ENCODE data around the gene S100Z. TPM values are rescaled to one million over a fixed set of nuclear protein-coding genes. Genes with fewer than 3 reads are reported as not detected.
"Not testable (repeated sequence)": the region's sequence is repeated elsewhere in the genome, so short reads cannot be mapped to it uniquely, and the experiment has no call there.

The S100Z gene
- 1 to 10 TPM in 1 of 2 experiments, under 1 TPM in 1; 0.81 to 1.1 TPM for total RNA-seq

- Mint-ChIP-seq H3K4me1 (ENCODE audit: low read depth) (peaks cover 15% of the 10 kb centered on the region), H3K27me3 (ENCODE audit: low read depth) (no peaks in the 10 kb centered on the region), H3K27ac (peak within 1 kb of the TSS; percentile 8), H3K4me3 (peak within 1 kb of the TSS; percentile 34), H3K36me3 (ENCODE audit: low read depth) (no peaks in the 10 kb centered on the region), H3K9me3 (no peaks in the 10 kb centered on the region)
- CTCF ChIA-PET = interaction anchor here (0.5 to 1.2 kb wide), 6 partner anchors 37 to 1441 kb away, joined by 3 to 5 read pairs (median 4); no protein-coding TSS in a partner anchor
- DNase-seq = peak; percentile 73
- intact Hi-C loops (cut with micrococcal nuclease) = loop anchor here (2.0 to 5.0 kb wide), 2 partner anchors 31 to 132 kb away; partner anchors contain the start of genes F2R and F2RL1
These were observed at the start of gene S100Z for GRCh38 chr5:76849419-76850291. S100Z (plus strand) TSS chr5:76850014; CDS start chr5:76875360, 25,346 bp downstream.

- Mint-ChIP-seq H3K9me3 (no peaks in the 10 kb centered on the region), H3K36me3 (ENCODE audit: low read depth) (no peaks in the 10 kb centered on the region), H3K27me3 (ENCODE audit: low read depth) (no peaks in the 10 kb centered on the region), H3K4me3 (no peak overlapping the region), H3K27ac (no peak overlapping the region), H3K4me1 (ENCODE audit: low read depth) (no peaks in the 10 kb centered on the region)
- intact Hi-C loops (cut with micrococcal nuclease) = no loop called here
- CTCF ChIA-PET = interaction anchor here (0.8 kb wide), 1 partner anchor 26 kb away, joined by 3 read pairs; no protein-coding TSS in a partner anchor
- DNase-seq = no peak
These were observed 49.2 kb upstream of the S100Z start for GRCh38 chr5:76800579-76800978.

DNA sequence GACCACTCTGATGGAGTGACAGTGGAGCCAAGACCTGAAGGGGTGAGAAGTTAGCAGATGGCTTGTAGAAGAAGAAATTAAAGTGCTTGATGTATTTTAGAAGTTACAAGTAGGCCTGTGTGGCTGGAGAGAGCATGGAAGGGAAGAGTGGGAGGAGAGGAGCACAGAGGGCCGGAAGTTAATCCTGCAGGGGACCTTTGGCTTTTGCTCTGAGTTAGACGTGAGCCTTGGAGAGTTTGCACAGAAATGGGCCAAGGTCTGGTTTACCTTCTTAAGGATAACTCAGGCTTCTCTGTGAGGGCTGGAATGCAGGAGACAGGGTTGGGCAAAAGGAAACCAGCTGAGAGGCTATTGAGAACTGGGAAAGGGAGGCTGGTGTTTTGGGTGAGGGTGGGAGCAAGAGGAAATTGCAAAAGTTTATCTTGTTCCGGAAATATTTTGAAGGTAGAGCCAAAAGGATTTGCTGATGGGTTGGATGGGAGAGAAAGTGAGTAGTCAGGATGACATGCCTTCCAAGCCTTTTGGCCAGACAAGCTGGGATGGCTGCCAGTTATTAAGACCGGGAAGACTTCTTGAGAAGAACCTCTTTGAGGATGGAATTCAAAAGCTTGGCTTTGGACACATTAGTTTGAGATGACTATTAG is 48.5 kb upstream of the S100Z start:
- Mint-ChIP-seq H3K4me3 (no peak overlapping the region), H3K9me3 (no peaks in the 10 kb centered on the region), H3K27ac (no peak overlapping the region), H3K27me3 (ENCODE audit: low read depth) (no peaks in the 10 kb centered on the region), H3K36me3 (ENCODE audit: low read depth) (no peaks in the 10 kb centered on the region), H3K4me1 (ENCODE audit: low read depth) (no peaks in the 10 kb centered on the region)
- CTCF ChIA-PET = interaction anchor here (0.8 kb wide), 1 partner anchor 27 kb away, joined by 3 read pairs; no protein-coding TSS in a partner anchor
- intact Hi-C loops (cut with micrococcal nuclease) = no loop called here
- DNase-seq = no peak

DNA sequence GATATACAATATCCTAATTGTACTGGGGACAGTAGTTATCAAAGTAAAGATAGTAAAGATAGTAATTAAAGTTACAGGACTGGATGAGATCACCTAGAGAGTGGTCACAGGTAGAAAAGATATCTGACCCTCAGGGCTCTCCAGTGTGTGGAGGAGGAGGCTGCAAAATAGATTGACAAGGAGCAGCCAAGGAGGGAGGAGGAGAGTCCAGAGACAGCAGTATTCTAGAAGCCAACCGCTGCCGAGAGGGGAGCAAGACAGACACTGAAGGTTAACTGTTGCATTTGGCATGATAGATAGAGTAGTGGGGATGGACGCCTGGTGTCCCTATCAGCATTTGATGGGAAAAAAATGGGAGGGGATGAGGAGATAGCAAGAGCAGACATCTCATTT is 48.0 kb upstream of the S100Z start:
- no peak overlapping the region for H3K4me3 Mint-ChIP-seq
- no peaks in the 10 kb centered on the region for H3K4me1 Mint-ChIP-seq (ENCODE audit: low read depth)
- H3K27me3 Mint-ChIP-seq (ENCODE audit: low read depth) = no peaks in the 10 kb centered on the region
- DNase-seq = no peak
- H3K27ac Mint-ChIP-seq = no peak overlapping the region
- intact Hi-C loops (cut with micrococcal nuclease) = no loop called here
- no peaks in the 10 kb centered on the region for H3K9me3 Mint-ChIP-seq
- no peaks in the 10 kb centered on the region for H3K36me3 Mint-ChIP-seq (ENCODE audit: low read depth)
- CTCF ChIA-PET = no interaction called here

DNA sequence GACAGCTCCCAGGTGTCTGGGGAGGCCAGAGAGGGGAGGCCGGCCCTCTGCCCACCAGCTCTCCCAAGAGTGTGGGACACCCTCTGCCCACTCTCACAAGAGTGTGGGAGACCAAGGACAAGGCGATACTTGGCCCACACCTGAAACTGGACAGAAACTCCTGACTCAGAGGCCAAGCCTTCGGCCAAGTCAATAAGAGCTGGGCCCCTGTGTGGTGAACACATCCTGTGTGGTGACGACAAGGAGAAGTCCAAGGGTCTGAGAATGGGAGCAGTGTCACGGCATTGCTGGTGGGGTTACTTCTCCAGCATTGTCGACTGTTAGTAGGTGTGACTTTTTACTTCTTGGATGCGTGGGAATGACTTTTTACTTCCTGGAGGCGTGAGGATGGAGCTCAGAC is 45.5 kb upstream of the S100Z start:
- Mint-ChIP-seq H3K27ac (no peak overlapping the region), H3K36me3 (ENCODE audit: low read depth) (no peaks in the 10 kb centered on the region), H3K9me3 (no peaks in the 10 kb centered on the region), H3K4me3 (no peak overlapping the region), H3K27me3 (ENCODE audit: low read depth) (no peaks in the 10 kb centered on the region), H3K4me1 (ENCODE audit: low read depth) (no peaks in the 10 kb centered on the region)
- no peak for DNase-seq
- intact Hi-C loops (cut with micrococcal nuclease) = no loop called here
- CTCF ChIA-PET = interaction anchor here (0.7 kb wide), 1 partner anchor 322 kb away, joined by 4 read pairs; no protein-coding TSS in a partner anchor

GRCh38 chr5:76805821-76806505 is 43.9 kb upstream of the S100Z start:
- Mint-ChIP-seq H3K27me3 (ENCODE audit: low read depth) (no peaks in the 10 kb centered on the region), H3K4me1 (ENCODE audit: low read depth) (no peaks in the 10 kb centered on the region), H3K9me3 (no peaks in the 10 kb centered on the region), H3K36me3 (ENCODE audit: low read depth) (no peaks in the 10 kb centered on the region), H3K27ac (no peak overlapping the region), H3K4me3 (no peak overlapping the region)
- intact Hi-C loops (cut with micrococcal nuclease) = no loop called here
- DNase-seq = no peak
- CTCF ChIA-PET = interaction anchor here (0.6 to 0.9 kb wide), 2 partner anchors 35 to 540 kb away, joined by 3 to 4 read pairs; no protein-coding TSS in a partner anchor

DNA sequence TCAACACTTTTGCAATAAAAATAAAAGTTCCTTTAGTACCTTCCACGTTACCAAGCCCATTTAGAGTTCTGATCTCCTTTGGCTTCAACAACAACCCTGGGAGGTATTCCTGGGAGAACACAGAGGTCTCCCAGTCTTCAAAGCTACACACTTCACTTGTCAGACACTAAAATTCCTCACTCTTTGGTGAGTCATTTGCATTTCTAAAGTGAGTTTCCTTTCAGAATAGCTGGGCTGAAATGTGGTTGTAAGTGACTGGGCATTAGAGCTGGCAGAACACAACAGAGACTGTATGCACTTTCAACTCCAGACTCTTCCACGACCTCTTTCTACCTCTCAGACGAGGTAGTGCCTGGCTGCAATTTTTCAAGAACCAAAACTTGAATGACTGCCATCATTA is 42.5 kb upstream of the S100Z start:
- no peak for DNase-seq
- no peaks in the 10 kb centered on the region for H3K27me3 Mint-ChIP-seq (ENCODE audit: low read depth)

DNA sequence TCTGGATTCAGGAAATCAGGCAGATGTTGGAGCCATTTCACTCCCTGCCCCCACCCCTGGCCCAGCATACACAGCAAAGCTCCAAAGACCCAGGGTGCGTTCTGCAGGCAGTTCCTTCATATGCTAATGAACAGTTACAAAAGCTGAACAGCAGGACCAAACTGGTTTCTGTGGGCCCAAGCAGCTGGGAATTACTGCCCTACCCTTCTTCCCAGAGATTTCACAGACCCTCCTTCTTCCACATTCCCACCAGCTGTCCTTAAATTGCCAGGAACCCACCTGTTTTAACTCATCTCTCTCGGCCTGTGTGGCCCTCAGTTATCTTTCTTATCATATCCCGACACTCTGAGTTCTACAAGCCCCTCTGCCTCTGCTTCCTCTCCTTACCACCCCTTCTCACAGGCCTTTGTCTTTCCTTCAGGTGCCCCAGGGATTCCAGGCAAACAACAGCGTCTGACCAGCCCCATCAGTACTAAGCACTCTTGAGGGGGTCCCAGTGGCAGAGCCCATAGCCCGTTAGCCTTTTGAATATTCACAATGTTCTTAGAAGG is 41.6 kb upstream of the S100Z start:
- no peaks in the 10 kb centered on the region for H3K27me3 Mint-ChIP-seq (ENCODE audit: low read depth)
- H3K4me1 Mint-ChIP-seq (ENCODE audit: low read depth) = no peaks in the 10 kb centered on the region
- CTCF ChIA-PET = interaction anchor here (0.6 to 0.9 kb wide), 2 partner anchors 9 to 196 kb away, joined by 3 to 4 read pairs; no protein-coding TSS in a partner anchor
- no peak overlapping the region for H3K27ac Mint-ChIP-seq
- intact Hi-C loops (cut with micrococcal nuclease) = no loop called here
- H3K4me3 Mint-ChIP-seq = no peak overlapping the region
- no peaks in the 10 kb centered on the region for H3K36me3 Mint-ChIP-seq (ENCODE audit: low read depth)
- no peaks in the 10 kb centered on the region for H3K9me3 Mint-ChIP-seq
- no peak for DNase-seq

More for the DNA sequence above, 42.5 kb upstream of the S100Z start:
- Mint-ChIP-seq H3K4me3 (no peak overlapping the region), H3K27ac (no peak overlapping the region), H3K36me3 (ENCODE audit: low read depth) (no peaks in the 10 kb centered on the region), H3K9me3 (no peaks in the 10 kb centered on the region), H3K4me1 (ENCODE audit: low read depth) (no peaks in the 10 kb centered on the region)
- intact Hi-C loops (cut with micrococcal nuclease) = no loop called here
- CTCF ChIA-PET = interaction anchor here (0.9 kb wide), 1 partner anchor 10 kb away, joined by 4 read pairs; no protein-coding TSS in a partner anchor

- intact Hi-C loops (cut with micrococcal nuclease) = no loop called here
- no peaks in the 10 kb centered on the region for H3K36me3 Mint-ChIP-seq (ENCODE audit: low read depth)
These were observed 40.7 kb upstream of the S100Z start for GRCh38 chr5:76809141-76809540.

GRCh38 chr5:76810236-76810635 is 39.6 kb upstream of the S100Z start:
- H3K27me3 Mint-ChIP-seq (ENCODE audit: low read depth) = no peaks in the 10 kb centered on the region
- no peaks in the 10 kb centered on the region for H3K9me3 Mint-ChIP-seq
- no peak overlapping the region for H3K27ac Mint-ChIP-seq
- intact Hi-C loops (cut with micrococcal nuclease) = no loop called here
- H3K4me1 Mint-ChIP-seq (ENCODE audit: low read depth) = no peaks in the 10 kb centered on the region
- H3K36me3 Mint-ChIP-seq (ENCODE audit: low read depth) = no peaks in the 10 kb centered on the region
- no peak overlapping the region for H3K4me3 Mint-ChIP-seq
- no peak for DNase-seq
- CTCF ChIA-PET = no interaction called here

More at GRCh38 chr5:76809141-76809540, 40.7 kb upstream of the S100Z start:
- no peak for DNase-seq
- Mint-ChIP-seq H3K27me3 (ENCODE audit: low read depth) (no peaks in the 10 kb centered on the region), H3K9me3 (no peaks in the 10 kb centered on the region), H3K4me3 (no peak overlapping the region), H3K4me1 (ENCODE audit: low read depth) (no peaks in the 10 kb centered on the region), H3K27ac (no peak overlapping the region)
- CTCF ChIA-PET = no interaction called here

GRCh38 chr5:76811214-76811613 is 38.6 kb upstream of the S100Z start:
- Mint-ChIP-seq H3K36me3 (ENCODE audit: low read depth) (no peaks in the 10 kb centered on the region), H3K4me1 (ENCODE audit: low read depth) (no peaks in the 10 kb centered on the region), H3K27me3 (ENCODE audit: low read depth) (no peaks in the 10 kb centered on the region), H3K27ac (no peak overlapping the region), H3K9me3 (no peaks in the 10 kb centered on the region), H3K4me3 (no peak overlapping the region)
- CTCF ChIA-PET = no interaction called here
- intact Hi-C loops (cut with micrococcal nuclease) = no loop called here
- no peak for DNase-seq

- CTCF ChIA-PET; H3K36me3 Mint-ChIP-seq (ENCODE audit: low read depth); H3K27ac Mint-ChIP-seq; H3K4me3 Mint-ChIP-seq; H3K9me3 Mint-ChIP-seq; DNase-seq; H3K27me3 Mint-ChIP-seq (ENCODE audit: low read depth); H3K4me1 Mint-ChIP-seq (ENCODE audit: low read depth); intact Hi-C loops (cut with micrococcal nuclease): not testable (repeated sequence)
These were observed 37.6 kb upstream of the S100Z start for GRCh38 chr5:76812209-76812608.
